ENCODE data around the gene LITAFD. TPM values are rescaled to one million over a fixed set of nuclear protein-coding genes. Genes with fewer than 3 reads are reported as not detected.
"Not testable (repeated sequence)": the region's sequence is repeated elsewhere in the genome, so short reads cannot be mapped to it uniquely, and the experiment has no call there.

Gene LITAFD
- total and polyA plus RNA-seq, 2 experiments from 2014 or later: not detected

DNA sequence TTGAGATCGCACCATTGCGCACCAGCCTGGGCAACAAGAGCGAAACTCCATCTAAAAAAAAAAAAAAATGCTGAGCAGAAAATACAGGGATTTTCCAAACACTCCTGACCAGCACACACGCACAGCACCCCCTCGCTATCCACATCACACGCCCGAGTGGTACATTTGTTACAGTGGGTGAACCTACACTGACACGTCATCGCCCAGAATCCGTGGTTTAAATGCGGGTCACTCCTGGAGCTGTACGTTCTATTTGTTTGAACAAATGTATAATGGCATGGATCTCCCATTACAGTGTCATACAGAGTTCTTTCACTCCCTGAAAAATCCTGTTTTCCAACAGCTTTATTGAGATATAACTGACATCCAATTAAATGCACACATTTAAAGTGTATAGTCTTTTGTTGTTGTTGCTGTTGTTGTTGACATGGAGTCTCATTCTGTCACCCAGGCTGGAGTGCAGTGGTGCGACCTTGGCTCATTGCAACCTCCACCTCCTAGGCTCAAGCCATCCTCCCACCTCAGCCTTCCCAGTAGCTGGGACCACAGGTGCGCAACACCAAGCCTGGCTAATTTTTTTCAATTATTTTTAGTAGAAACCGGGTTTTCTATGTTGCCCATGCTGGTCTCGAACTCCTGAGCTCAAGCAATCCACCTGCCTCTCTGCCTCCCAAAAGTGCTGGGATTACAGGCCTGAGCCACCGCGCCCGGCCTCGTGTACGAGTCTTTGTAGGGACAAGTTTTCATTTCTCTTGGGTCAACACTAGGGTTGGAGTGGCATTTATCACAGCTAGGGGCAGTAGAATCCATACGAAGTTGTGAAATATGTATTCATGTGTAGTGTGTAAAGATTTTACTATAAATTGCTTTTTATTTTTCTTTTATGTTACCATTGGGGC is 8.9 kb upstream of the LITAFD start:
- H2AFZ ChIP-seq: no peak overlapping the region
- WGBS, 2 experiments (ENCODE audit: low coverage in 1 of 2, low lambda C conversion rate in 2 of 2, missing lambda C conversion rate in 2 of 2): 91 to 93% methylated on average over 22 of the region's 22 CpGs

DNA sequence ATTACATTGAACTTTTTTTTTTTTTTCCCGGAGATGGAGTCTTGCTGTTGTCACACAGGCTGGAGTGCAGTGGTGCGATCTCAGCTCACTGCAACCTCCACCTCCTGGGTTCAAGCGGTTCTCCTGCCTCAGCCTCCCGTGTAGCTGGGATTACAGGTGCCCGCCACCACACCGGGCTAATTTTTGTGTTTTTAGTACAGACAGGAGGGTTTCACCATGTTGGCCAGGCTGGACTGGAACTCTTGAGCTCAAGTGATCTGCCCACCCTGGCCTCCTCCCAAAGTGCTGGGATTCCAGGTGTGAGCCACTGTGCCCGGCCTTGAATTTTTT is 8.3 kb upstream of the LITAFD start:
- H2AFZ ChIP-seq; H4K20me1 ChIP-seq (ENCODE audit: insufficient read depth); H3K9me2 ChIP-seq (ENCODE audit: insufficient read depth); H3K27ac ChIP-seq; H3K79me2 ChIP-seq (ENCODE audit: insufficient read depth); in situ Hi-C loops (cut with MboI); H3K27me3 ChIP-seq (replicated peaks; ENCODE audit: insufficient read depth); H3K9ac ChIP-seq; H3K9me3 ChIP-seq (ENCODE audit: low read depth); H3K4me2 ChIP-seq (ENCODE audit: unreplicated experiment); DNase-seq; H3K36me3 ChIP-seq (ENCODE audit: low read depth); H3K4me3 ChIP-seq: not testable (repeated sequence)
- 77 to 80% methylated on average over 7 of the region's 7 CpGs for WGBS, 2 experiments (ENCODE audit: low coverage in 1 of 2, low lambda C conversion rate in 2 of 2, missing lambda C conversion rate in 2 of 2)
- Histone ChIP-seq H3F3A (ENCODE audit: insufficient read depth) (peaks cover 19% of the 10 kb centered on the region), H3K4me1 (ENCODE audit: insufficient read depth) (peaks cover 21% of the 10 kb centered on the region)

More for the DNA sequence above, 8.9 kb upstream of the LITAFD start:
- H3K79me2 ChIP-seq (ENCODE audit: insufficient read depth): no peaks in the 10 kb centered on the region
- in situ Hi-C loops (cut with MboI): no loop called here
- no peak overlapping the region for H3K4me3 ChIP-seq
- TF ChIP-seq EZH2 (IDR thresholded peaks at IDR 0.05; ENCODE audit: insufficient read depth, poor library complexity, severe bottlenecking) (no peak), EZH2phosphoT487 (IDR thresholded peaks at IDR 0.05; ENCODE audit: insufficient read depth, low read depth) (no peak)
- H3K4me2 ChIP-seq (ENCODE audit: unreplicated experiment): no peak overlapping the region
- no peaks in the 10 kb centered on the region for H3K9me2 ChIP-seq (ENCODE audit: insufficient read depth)
- no peak overlapping the region for H3K9ac ChIP-seq
- no peaks in the 10 kb centered on the region for H3K27me3 ChIP-seq (replicated peaks; ENCODE audit: insufficient read depth)
- peaks cover 16% of the 10 kb centered on the region for H3F3A ChIP-seq (ENCODE audit: insufficient read depth)
- H4K20me1 ChIP-seq (ENCODE audit: insufficient read depth): no peaks in the 10 kb centered on the region
- no peak for DNase-seq
- H3K27ac ChIP-seq: no peak overlapping the region
- H3K9me3 ChIP-seq (ENCODE audit: low read depth): no peaks in the 10 kb centered on the region
- no peaks in the 10 kb centered on the region for H3K36me3 ChIP-seq (ENCODE audit: low read depth)
- peaks cover 15% of the 10 kb centered on the region for H3K4me1 ChIP-seq (ENCODE audit: insufficient read depth)

DNA sequence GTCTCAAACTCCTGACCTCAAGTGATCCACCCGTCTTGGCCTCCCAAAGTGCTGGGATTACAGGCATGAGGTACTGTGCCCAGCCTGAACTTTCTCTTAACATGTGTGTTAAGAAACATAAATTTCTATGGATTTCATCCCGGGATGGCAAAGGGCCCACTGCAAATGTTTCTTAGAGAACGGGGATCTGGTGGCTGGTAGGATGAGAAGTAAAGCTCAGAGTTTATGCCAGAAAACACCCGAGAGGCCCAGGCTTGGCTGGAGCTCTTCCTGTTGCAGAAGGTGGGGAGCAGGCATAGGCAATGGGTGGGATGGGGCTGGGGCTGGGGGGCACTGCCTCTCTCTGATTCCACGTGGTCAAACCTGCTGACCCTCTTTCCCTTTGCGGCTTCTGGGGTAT is 7.8 kb upstream of the LITAFD start:
- Histone ChIP-seq H3K27ac (no peak overlapping the region), H3K4me2 (ENCODE audit: unreplicated experiment) (no peak overlapping the region), H3K9me2 (ENCODE audit: insufficient read depth) (no peaks in the 10 kb centered on the region), H2AFZ (0 out of 2 replicates have a peak overlapping the region, but pooled peaks have one; percentile 35), H4K20me1 (ENCODE audit: insufficient read depth) (no peaks in the 10 kb centered on the region), H3K9ac (no peak overlapping the region), H3K4me1 (ENCODE audit: insufficient read depth) (peaks cover 27% of the 10 kb centered on the region), H3K79me2 (ENCODE audit: insufficient read depth) (no peaks in the 10 kb centered on the region), H3K9me3 (ENCODE audit: low read depth) (no peaks in the 10 kb centered on the region), H3K36me3 (ENCODE audit: low read depth) (no peaks in the 10 kb centered on the region), H3K4me3 (no peak overlapping the region), H3F3A (ENCODE audit: insufficient read depth) (peaks cover 23% of the 10 kb centered on the region), H3K27me3 (replicated peaks; ENCODE audit: insufficient read depth) (no peaks in the 10 kb centered on the region)
- TF ChIP-seq EZH2 (IDR thresholded peaks at IDR 0.05; ENCODE audit: insufficient read depth, poor library complexity, severe bottlenecking) (no peak), EZH2phosphoT487 (IDR thresholded peaks at IDR 0.05; ENCODE audit: insufficient read depth, low read depth) (no peak)
- in situ Hi-C loops (cut with MboI): no loop called here
- 24 to 25% methylated on average over 6 of the region's 6 CpGs for WGBS, 2 experiments (ENCODE audit: low coverage in 1 of 2, low lambda C conversion rate in 2 of 2, missing lambda C conversion rate in 2 of 2)
- DNase-seq: peak; percentile 58

- H3K27ac ChIP-seq; H3K36me3 ChIP-seq (ENCODE audit: low read depth); H3K9me3 ChIP-seq (ENCODE audit: low read depth); H3K27me3 ChIP-seq (replicated peaks; ENCODE audit: insufficient read depth); H3K79me2 ChIP-seq (ENCODE audit: insufficient read depth); H2AFZ ChIP-seq; H3K9ac ChIP-seq; DNase-seq; H4K20me1 ChIP-seq (ENCODE audit: insufficient read depth); in situ Hi-C loops (cut with MboI); H3K9me2 ChIP-seq (ENCODE audit: insufficient read depth); H3K4me3 ChIP-seq; H3K4me2 ChIP-seq (ENCODE audit: unreplicated experiment): not testable (repeated sequence)
- Histone ChIP-seq H3F3A (ENCODE audit: insufficient read depth) (peaks cover 22% of the 10 kb centered on the region), H3K4me1 (ENCODE audit: insufficient read depth) (peaks cover 31% of the 10 kb centered on the region)
- 72 to 80% methylated on average over 6 to 7 of the region's 7 CpGs for WGBS, 2 experiments (ENCODE audit: low coverage in 1 of 2, low lambda C conversion rate in 2 of 2, missing lambda C conversion rate in 2 of 2)
These were observed 6.8 kb upstream of the LITAFD start for GRCh38 chr16:8875317-8875716.

Data from GM23248 (cell line).